Measurements from ENCODE around the gene LYRM1.

Gene LYRM1

GRCh38 chr16:20871941-20872815 lies 28.4 kb upstream of the LYRM1 start:
- DNase-seq (ENCODE audit: low read depth), result no peak

- DNase-seq (ENCODE audit: low read depth), result no peak
These were observed 27.2 kb upstream of the LYRM1 start for GRCh38 chr16:20873331-20873730.

GRCh38 chr16:20874088-20874581 lies 26.4 kb upstream of the LYRM1 start:
- DNase-seq (ENCODE audit: low read depth), result no peak

GRCh38 chr16:20875355-20875650 lies 25.3 kb upstream of the LYRM1 start:
- no peak for DNase-seq (ENCODE audit: low read depth)

- no peak for DNase-seq (ENCODE audit: low read depth)
These were observed 21.9 kb upstream of the LYRM1 start for GRCh38 chr16:20878682-20879147.

- DNase-seq (ENCODE audit: low read depth), result no peak
These were observed 21.2 kb upstream of the LYRM1 start for GRCh38 chr16:20879175-20880040.

- DNase-seq (ENCODE audit: low read depth), result no peak
These were observed 19.6 kb upstream of the LYRM1 start for GRCh38 chr16:20880867-20881502.

GRCh38 chr16:20881503-20881878 lies 19.1 kb upstream of the LYRM1 start:
- no peak for DNase-seq (ENCODE audit: low read depth)

- no peak for DNase-seq (ENCODE audit: low read depth)
These were observed 16.9 kb upstream of the LYRM1 start for GRCh38 chr16:20883554-20884239.

- DNase-seq (ENCODE audit: low read depth), result no peak
These were observed 16.4 kb upstream of the LYRM1 start for GRCh38 chr16:20884240-20884556.

- no peak for DNase-seq (ENCODE audit: low read depth)
These were observed 14.3 kb upstream of the LYRM1 start for GRCh38 chr16:20886320-20886719.

- DNase-seq (ENCODE audit: low read depth), result no peak
These were observed 13.4 kb upstream of the LYRM1 start for GRCh38 chr16:20887207-20887606.

- no peak for DNase-seq (ENCODE audit: low read depth)
These were observed 10.8 kb upstream of the LYRM1 start for GRCh38 chr16:20889625-20890275.

- DNase-seq (ENCODE audit: low read depth), result no peak
These were observed 6.2 kb upstream of the LYRM1 start for GRCh38 chr16:20894388-20894787.

- no peak for DNase-seq (ENCODE audit: low read depth)
These were observed 3.2 kb upstream of the LYRM1 start for GRCh38 chr16:20897253-20897897.

GRCh38 chr16:20897922-20898321 lies 2.6 kb upstream of the LYRM1 start:
- DNase-seq (ENCODE audit: low read depth), result no peak

- no peak for DNase-seq (ENCODE audit: low read depth)
These were observed 1.5 kb upstream of the LYRM1 start for GRCh38 chr16:20899071-20899470.

- no peak for DNase-seq (ENCODE audit: low read depth)
These were observed 883 bp upstream of the LYRM1 start for GRCh38 chr16:20899477-20900298.

- DNase-seq (ENCODE audit: low read depth), result no peak
These were observed 481 bp downstream of the LYRM1 start for GRCh38 chr16:20901068-20901435.

GRCh38 chr16:20901436-20902112 lies 1.0 kb downstream of the LYRM1 start:
- DNase-seq (ENCODE audit: low read depth), result no peak
